A549 (cell line): ENCODE results near the gene DLGAP1. TPM values are rescaled to one million over a fixed set of nuclear protein-coding genes. Genes with fewer than 3 reads are reported as not detected.

Experiments
- ATAC-seq, 2 experiments: fragments of 200-7000 bp in 1 of 2; fragments of >200 bp in 1 of 2; cut with Nextera tagmentation in 1 of 2; cut with Tn5 transposase in 1 of 2; 3 replicates each; pipeline versions ENCODE4 v1.8.0 to v1.9.1; 2018 to 2020; ENCODE audit warnings: mild to moderate bottlenecking in 1 of 2, moderate library complexity in 1 of 2
- CTCF ChIA-PET: fragments of 300-600 bp; sonication (Branson Sonifier 250); formaldehyde crosslinking; extraction: SDS; loops from one replicate; lab custom pipeline; 2021; ENCODE audit warnings: antibody characterized with exemption, inconsistent platforms; lab: Yijun Ruan, JAX
- POLR2A ChIA-PET: fragments of 350-600 bp; formaldehyde crosslinking; extraction: SDS; loops from one replicate; lab custom pipeline; 2021; ENCODE audit warnings: antibody characterized with exemption, inconsistent platforms; lab: Yijun Ruan, JAX
- DNase-seq, 2 experiments: peaks; one replicate each; pipeline versions ENCODE4 v3.0.0 to v3.0.0-alpha.2; 2011 to 2016; ENCODE audit warnings: low read depth in 1 of 2, low spot score in 1 of 2
- FAIRE-seq: peaks from 2 replicates; lab custom pipeline; 2011; peaks lifted over from hg19 to GRCh38; lab: Jason Lieb, UNC
- H3K27ac ChIP-seq, 2 experiments: fragments of >200 bp; sonication (Bioruptor Twin); formaldehyde crosslinking; 3 replicates each; pipeline ENCODE4 v1.5.1; 2016 to 2017
- H3K4me1 ChIP-seq: fragments of >200 bp; sonication (Bioruptor Twin); formaldehyde crosslinking; 3 replicates; pipeline ENCODE4 v1.6.1; 2016
- H3K4me2 ChIP-seq: fragments of >200 bp; sonication (Bioruptor Twin); formaldehyde crosslinking; 3 replicates; pipeline ENCODE4 v1.6.1; 2016
- H3K4me3 ChIP-seq: fragments of >200 bp; sonication (Bioruptor Twin); formaldehyde crosslinking; 3 replicates; pipeline ENCODE4 v1.5.1; 2016
- H3K9me3 ChIP-seq: fragments of >200 bp; sonication (Bioruptor Twin); formaldehyde crosslinking; 3 replicates; pipeline ENCODE4 v1.6.1; 2016
- BHLHE40 ChIP-seq: IDR thresholded peaks from 2 replicates; pipeline ENCODE4 v1.6.1; 2012; ENCODE audit warnings: low read depth, low read length, inconsistent platforms
- CBX8 ChIP-seq: fragments of 200-600 bp; sonication (generic); IDR thresholded peaks from 2 replicates; pipeline ENCODE4 v1.6.1; 2016
- CHD2 ChIP-seq: fragments of 150-350 bp; IDR thresholded peaks from 2 replicates; pipeline ENCODE4 v1.6.1; 2014; ENCODE audit warnings: low read length; ENCODE audit not compliant: partially characterized antibody
- ESRRA ChIP-seq: fragments of 150-350 bp; IDR thresholded peaks from 2 replicates; pipeline ENCODE4 v1.6.1; 2014; ENCODE audit warnings: mild to moderate bottlenecking, low read length, borderline replicate concordance
- FOSB ChIP-seq: fragments of 250-450 bp; sonication (Bioruptor Pico); IDR thresholded peaks from 2 replicates; pipeline ENCODE4 v1.5.0; 2020; ENCODE audit warnings: mild to moderate bottlenecking, moderate library complexity
- FOSL2 ChIP-seq, 2 experiments: fragments of 450-650 bp in 1 of 2; fragments of >200 bp in 1 of 2; sonication (Bioruptor Twin) in 1 of 2; formaldehyde crosslinking; IDR thresholded peaks; 2 replicates each; pipeline versions ENCODE4 v1.5.0 to v1.6.1; 2016 to 2020; ENCODE audit warnings: mild to moderate bottlenecking in 1 of 2, moderate library complexity in 1 of 2
- FOXS1 ChIP-seq: fragments of 250-450 bp; sonication (Bioruptor Pico); IDR thresholded peaks from 2 replicates; pipeline ENCODE4 v1.5.0; 2020; ENCODE audit warnings: mild to moderate bottlenecking, moderate library complexity
- GATA3 ChIP-seq: IDR thresholded peaks from 2 replicates; pipeline ENCODE4 v1.6.1; 2012; ENCODE audit warnings: borderline replicate concordance
- HEYL ChIP-seq: fragments of 250-450 bp; sonication (Bioruptor Pico); IDR thresholded peaks from 2 replicates; pipeline ENCODE4 v1.8.0; 2021; ENCODE audit warnings: mild to moderate bottlenecking, moderate library complexity
- HOXA7 ChIP-seq: fragments of 250-450 bp; sonication (Bioruptor Pico); IDR thresholded peaks from 2 replicates; pipeline ENCODE4 v1.5.0; 2020; ENCODE audit warnings: mild to moderate bottlenecking, moderate library complexity
- HOXB13 ChIP-seq: fragments of 250-450 bp; sonication (Bioruptor Pico); IDR thresholded peaks from 2 replicates; pipeline ENCODE4 v1.5.0; 2020; ENCODE audit warnings: low read depth, mild to moderate bottlenecking, moderate library complexity
- HOXB5 ChIP-seq: fragments of 250-450 bp; sonication (Bioruptor Pico); IDR thresholded peaks from 2 replicates; pipeline ENCODE4 v1.5.0; 2020; ENCODE audit warnings: mild to moderate bottlenecking, moderate library complexity
- KDM1A ChIP-seq: fragments of 200-600 bp; sonication (generic); IDR thresholded peaks from 2 replicates; pipeline ENCODE4 v1.6.1; 2016; ENCODE audit warnings: low read depth, mild to moderate bottlenecking
- KDM5A ChIP-seq: fragments of 200-600 bp; sonication (generic); IDR thresholded peaks from 2 replicates; pipeline ENCODE4 v1.6.1; 2016; ENCODE audit warnings: antibody characterized with exemption, mild to moderate bottlenecking
- MAZ ChIP-seq: fragments of 150-350 bp; IDR thresholded peaks from 2 replicates; pipeline ENCODE4 v1.6.1; 2014; ENCODE audit warnings: antibody characterized with exemption, low read depth, low read length, borderline replicate concordance
- MYC ChIP-seq: IDR thresholded peaks from 2 replicates; pipeline ENCODE4 v1.6.1; 2012; ENCODE audit warnings: mild to moderate bottlenecking, inconsistent platforms, low read length, improper control_type of control experiment, borderline replicate concordance
- NFE2L2 ChIP-seq: fragments of 150-350 bp; conservative IDR thresholded peaks from 2 replicates; pipeline ENCODE4 v1.6.1; 2014; ENCODE audit warnings: low read length
- NPAS2 ChIP-seq: fragments of 250-450 bp; sonication (Bioruptor Pico); IDR thresholded peaks from 2 replicates; pipeline ENCODE4 v1.8.0; 2022; ENCODE audit warnings: mild to moderate bottlenecking, moderate library complexity, borderline replicate concordance
- NR3C1 ChIP-seq: fragments of >200 bp; sonication (Bioruptor Twin); formaldehyde crosslinking; IDR thresholded peaks from 3 replicates; pipeline ENCODE4 v1.6.1; 2017
- POLR2AphosphoS2 ChIP-seq: conservative IDR thresholded peaks from 2 replicates; pipeline ENCODE4 v1.6.1; 2012; ENCODE audit warnings: low read length, improper control_type of control experiment, inconsistent platforms
- RAD21 ChIP-seq, 2 experiments: fragments of >200 bp in 1 of 2; sonication (Bioruptor Twin) in 1 of 2; formaldehyde crosslinking in 1 of 2; IDR thresholded peaks in 1 of 2; conservative IDR thresholded peaks in 1 of 2; 2 replicates in 1 of 2; 3 replicates in 1 of 2; pipeline ENCODE4 v1.6.1; 2012 to 2018; ENCODE audit warnings: inconsistent platforms in 1 of 2
- RARB ChIP-seq: fragments of 250-450 bp; sonication (Bioruptor Pico); IDR thresholded peaks from 2 replicates; pipeline ENCODE4 v1.8.0; 2021; ENCODE audit warnings: mild to moderate bottlenecking, moderate library complexity
- RNF2 ChIP-seq: fragments of 200-600 bp; sonication (generic); IDR thresholded peaks from 2 replicates; pipeline ENCODE4 v1.6.1; 2016; ENCODE audit warnings: low read depth, mild to moderate bottlenecking, antibody characterized with exemption, moderate library complexity, borderline replicate concordance
- SMC3 ChIP-seq: fragments of >200 bp; sonication (Bioruptor Twin); formaldehyde crosslinking; IDR thresholded peaks from 3 replicates; pipeline ENCODE4 v1.6.1; 2018; ENCODE audit warnings: inconsistent platforms
- SREBF2 ChIP-seq: fragments of 450-650 bp; IDR thresholded peaks from 2 replicates; pipeline ENCODE4 v1.6.1; 2014; ENCODE audit warnings: mild to moderate bottlenecking, moderate library complexity
- TFCP2L1 ChIP-seq: fragments of 250-450 bp; sonication (Bioruptor Pico); IDR thresholded peaks from 2 replicates; pipeline ENCODE4 v1.5.0; 2021; ENCODE audit warnings: mild to moderate bottlenecking
- ZFP36 ChIP-seq: fragments of 450-650 bp; IDR thresholded peaks from 2 replicates; pipeline ENCODE4 v1.6.1; 2014; ENCODE audit warnings: borderline replicate concordance; ENCODE audit not compliant: partially characterized antibody
- WGBS: methylation state at CpG from one replicate; pipeline ENCODE4 v1.1.6; 2017; ENCODE audit errors: missing lambda C conversion rate; 5-methylcytosine and 5-hydroxymethylcytosine counted together
- polyA plus RNA-seq, 4 experiments: library from polyadenylated mRNA; depleted of rRNA in 3 of 4; stranded (reverse); fragments of >200 nt; fragmentation: RNase III in 1 of 4; extraction: RNeasy Plus Mini Kit Qiagen cat#74134 plus additional on column Dnase treatment in 1 of 4; gene quantifications; 2 replicates in 3 of 4; 3 replicates in 1 of 4; pipeline ENCODE4 v1.2.3, GENCODE V29; 2011 to 2017
- TF ChIP-seq, protein P1 (sequence below): fragments of 200-600 bp; sonication (generic); IDR thresholded peaks from 2 replicates; pipeline ENCODE4 v1.6.1; 2016; ENCODE audit warnings: antibody characterized with exemption, mild to moderate bottlenecking, moderate library complexity
- TF ChIP-seq, protein P2 (sequence below): fragments of 450-650 bp; IDR thresholded peaks from 2 replicates; pipeline ENCODE4 v1.6.1; 2014; ENCODE audit warnings: antibody characterized with exemption
- TF ChIP-seq, protein P3 (sequence below): fragments of >200 bp; sonication (Bioruptor Twin); formaldehyde crosslinking; IDR thresholded peaks from 3 replicates; pipeline ENCODE4 v1.6.1; 2016
- TF ChIP-seq, protein P4 (sequence below): fragments of 250-450 bp; sonication (Bioruptor Pico); IDR thresholded peaks from 2 replicates; pipeline ENCODE4 v1.5.0; 2020; ENCODE audit warnings: low read depth, mild to moderate bottlenecking, moderate library complexity

Gene DLGAP1
- polyA plus RNA-seq, 2 of the 4 experiments (the other 2 are of a cell fraction): 0.04 to 0.12 TPM

DNA sequence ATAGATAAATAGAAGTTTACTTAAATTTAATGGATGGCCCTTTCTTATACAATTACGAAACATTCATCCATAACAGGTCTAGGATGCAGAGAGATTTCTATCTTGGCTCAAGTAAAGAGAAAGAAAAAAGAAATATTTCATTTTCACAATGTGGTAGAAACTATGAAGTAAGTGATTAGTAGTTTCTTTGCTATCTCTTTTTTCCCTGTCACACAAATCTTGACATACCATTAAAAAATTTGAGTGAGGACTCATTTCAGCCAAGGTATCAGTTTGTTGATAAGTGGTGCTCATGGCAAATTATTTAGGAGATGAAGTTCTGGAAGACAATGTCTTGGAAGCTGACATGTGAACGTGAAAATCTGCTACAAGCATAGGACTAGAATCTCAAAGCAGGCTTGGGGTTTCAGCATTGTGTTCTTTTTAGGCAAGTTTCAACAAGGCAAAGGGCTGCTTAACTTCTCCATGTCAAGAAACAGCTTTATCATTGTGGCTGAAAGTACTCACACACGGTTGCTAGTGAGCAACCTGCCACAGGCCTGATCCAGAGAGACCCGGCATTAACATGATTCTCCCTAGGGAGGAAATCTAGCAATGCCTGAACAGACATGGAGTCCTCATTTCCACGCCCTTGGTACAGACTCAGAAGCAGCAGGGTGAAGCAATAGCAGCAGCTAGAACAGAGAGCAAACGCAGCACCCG, 414.6 kb downstream of the DLGAP1 start:
- no peak for TF ChIP-seq GATA3
- TF ChIP-seq HOXB5 (CRISPR knock-in tag): no peak
- no peak for TF ChIP-seq RNF2
- no peak for TF ChIP-seq ESRRA
- TF ChIP-seq FOSB (CRISPR knock-in tag): no peak
- TF ChIP-seq POLR2AphosphoS2: no peak
- no peak for TF ChIP-seq HOXA7
- no peak for TF ChIP-seq CBX8
- no peak for TF ChIP-seq SMC3
- TF ChIP-seq, protein P1, sequence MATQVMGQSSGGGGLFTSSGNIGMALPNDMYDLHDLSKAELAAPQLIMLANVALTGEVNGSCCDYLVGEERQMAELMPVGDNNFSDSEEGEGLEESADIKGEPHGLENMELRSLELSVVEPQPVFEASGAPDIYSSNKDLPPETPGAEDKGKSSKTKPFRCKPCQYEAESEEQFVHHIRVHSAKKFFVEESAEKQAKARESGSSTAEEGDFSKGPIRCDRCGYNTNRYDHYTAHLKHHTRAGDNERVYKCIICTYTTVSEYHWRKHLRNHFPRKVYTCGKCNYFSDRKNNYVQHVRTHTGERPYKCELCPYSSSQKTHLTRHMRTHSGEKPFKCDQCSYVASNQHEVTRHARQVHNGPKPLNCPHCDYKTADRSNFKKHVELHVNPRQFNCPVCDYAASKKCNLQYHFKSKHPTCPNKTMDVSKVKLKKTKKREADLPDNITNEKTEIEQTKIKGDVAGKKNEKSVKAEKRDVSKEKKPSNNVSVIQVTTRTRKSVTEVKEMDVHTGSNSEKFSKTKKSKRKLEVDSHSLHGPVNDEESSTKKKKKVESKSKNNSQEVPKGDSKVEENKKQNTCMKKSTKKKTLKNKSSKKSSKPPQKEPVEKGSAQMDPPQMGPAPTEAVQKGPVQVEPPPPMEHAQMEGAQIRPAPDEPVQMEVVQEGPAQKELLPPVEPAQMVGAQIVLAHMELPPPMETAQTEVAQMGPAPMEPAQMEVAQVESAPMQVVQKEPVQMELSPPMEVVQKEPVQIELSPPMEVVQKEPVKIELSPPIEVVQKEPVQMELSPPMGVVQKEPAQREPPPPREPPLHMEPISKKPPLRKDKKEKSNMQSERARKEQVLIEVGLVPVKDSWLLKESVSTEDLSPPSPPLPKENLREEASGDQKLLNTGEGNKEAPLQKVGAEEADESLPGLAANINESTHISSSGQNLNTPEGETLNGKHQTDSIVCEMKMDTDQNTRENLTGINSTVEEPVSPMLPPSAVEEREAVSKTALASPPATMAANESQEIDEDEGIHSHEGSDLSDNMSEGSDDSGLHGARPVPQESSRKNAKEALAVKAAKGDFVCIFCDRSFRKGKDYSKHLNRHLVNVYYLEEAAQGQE: no peak
- no peak for TF ChIP-seq HOXB13
- TF ChIP-seq NR3C1: no peak
- TF ChIP-seq MAZ: no peak
- no peak for TF ChIP-seq NPAS2
- no peak for TF ChIP-seq CHD2
- TF ChIP-seq, protein P2, sequence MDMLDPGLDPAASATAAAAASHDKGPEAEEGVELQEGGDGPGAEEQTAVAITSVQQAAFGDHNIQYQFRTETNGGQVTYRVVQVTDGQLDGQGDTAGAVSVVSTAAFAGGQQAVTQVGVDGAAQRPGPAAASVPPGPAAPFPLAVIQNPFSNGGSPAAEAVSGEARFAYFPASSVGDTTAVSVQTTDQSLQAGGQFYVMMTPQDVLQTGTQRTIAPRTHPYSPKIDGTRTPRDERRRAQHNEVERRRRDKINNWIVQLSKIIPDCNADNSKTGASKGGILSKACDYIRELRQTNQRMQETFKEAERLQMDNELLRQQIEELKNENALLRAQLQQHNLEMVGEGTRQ: no peak
- Histone ChIP-seq H3K4me3 (no peak overlapping the region), H3K27ac (no peak overlapping the region), H3K4me2 (no peak overlapping the region), H3K4me1 (no peaks in the 10 kb centered on the region), H3K9me3 (no peaks in the 10 kb centered on the region)
- 27% methylated on average over 7 of the region's 7 CpGs for WGBS
- DNase-seq (no peak), ATAC-seq (no peak), FAIRE-seq (no peak)
- ChIA-PET POLR2A (no interaction called here), CTCF (no interaction called here)

DNA sequence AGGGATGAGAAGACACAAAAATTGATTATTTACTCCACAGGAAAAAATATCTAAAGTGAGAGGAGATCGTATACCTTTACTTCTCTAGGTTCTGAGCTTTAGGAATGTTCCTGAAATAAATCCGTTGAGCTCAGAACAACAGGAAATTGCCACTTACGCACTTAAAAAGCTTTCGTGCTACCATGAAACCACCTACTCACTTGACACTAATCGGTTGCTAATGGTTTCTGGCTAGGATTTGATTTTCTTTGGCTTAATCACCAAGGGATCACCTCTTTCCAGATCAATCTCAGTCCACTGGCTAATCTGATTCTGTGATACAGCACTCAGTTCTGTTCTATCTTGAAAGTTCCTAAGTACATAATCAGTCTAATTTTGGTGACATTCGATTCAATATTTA, 419.6 kb downstream of the DLGAP1 start:
- FAIRE-seq (no peak), ATAC-seq (no peak), DNase-seq (no peak)
- H3K4me1 ChIP-seq: no peaks in the 10 kb centered on the region
- CTCF ChIA-PET: no interaction called here
- H3K9me3 ChIP-seq: no peaks in the 10 kb centered on the region
- TF ChIP-seq KDM5A (no peak), HOXB13 (no peak), NFE2L2 (no peak), MYC (no peak), FOSL2 (IDR thresholded peaks at IDR 0.05) (no peak), FOSL2 (CRISPR knock-in tag; IDR thresholded peaks at IDR 0.05) (no peak), HOXB5 (CRISPR knock-in tag) (no peak), TFCP2L1 (CRISPR knock-in tag) (no peak), ZFP36 (no peak), CBX8 (no peak), RARB (CRISPR knock-in tag) (no peak), RAD21 (conservative IDR thresholded peaks at IDR 0.05 in 1 of 2, IDR thresholded peaks at IDR 0.05 in 1 of 2) (no peak), KDM1A (no peak), FOSB (CRISPR knock-in tag) (no peak), SREBF2 (no peak), FOXS1 (CRISPR knock-in tag) (no peak), BHLHE40 (no peak), HEYL (CRISPR knock-in tag) (no peak)
- TF ChIP-seq, protein P3, sequence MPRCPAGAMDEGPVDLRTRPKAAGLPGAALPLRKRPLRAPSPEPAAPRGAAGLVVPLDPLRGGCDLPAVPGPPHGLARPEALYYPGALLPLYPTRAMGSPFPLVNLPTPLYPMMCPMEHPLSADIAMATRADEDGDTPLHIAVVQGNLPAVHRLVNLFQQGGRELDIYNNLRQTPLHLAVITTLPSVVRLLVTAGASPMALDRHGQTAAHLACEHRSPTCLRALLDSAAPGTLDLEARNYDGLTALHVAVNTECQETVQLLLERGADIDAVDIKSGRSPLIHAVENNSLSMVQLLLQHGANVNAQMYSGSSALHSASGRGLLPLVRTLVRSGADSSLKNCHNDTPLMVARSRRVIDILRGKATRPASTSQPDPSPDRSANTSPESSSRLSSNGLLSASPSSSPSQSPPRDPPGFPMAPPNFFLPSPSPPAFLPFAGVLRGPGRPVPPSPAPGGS: no peak
- TF ChIP-seq, protein P4, sequence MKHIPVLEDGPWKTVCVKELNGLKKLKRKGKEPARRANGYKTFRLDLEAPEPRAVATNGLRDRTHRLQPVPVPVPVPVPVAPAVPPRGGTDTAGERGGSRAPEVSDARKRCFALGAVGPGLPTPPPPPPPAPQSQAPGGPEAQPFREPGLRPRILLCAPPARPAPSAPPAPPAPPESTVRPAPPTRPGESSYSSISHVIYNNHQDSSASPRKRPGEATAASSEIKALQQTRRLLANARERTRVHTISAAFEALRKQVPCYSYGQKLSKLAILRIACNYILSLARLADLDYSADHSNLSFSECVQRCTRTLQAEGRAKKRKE (CRISPR knock-in tag): no peak
- TF ChIP-seq, protein P2: no peak
- POLR2A ChIA-PET: no interaction called here
- no peak overlapping the region for H3K4me2 ChIP-seq
- no peak overlapping the region for H3K4me3 ChIP-seq
- H3K27ac ChIP-seq: no peak overlapping the region
- 57% methylated on average over 6 of the region's 6 CpGs for WGBS
